HG02970 (cell line): ENCODE data around the gene SLC9A9.
"Not testable (repeated sequence)": the region's sequence is repeated elsewhere in the genome, so short reads cannot be mapped to it uniquely, and the experiment has no call there.

Source experiments
- ATAC-seq: cut with Tn5 transposase; IDR thresholded peaks from one replicate; pipeline ENCODE4 v1.9.1; 2021; ENCODE audit warnings: mild to moderate bottlenecking, moderate library complexity, moderate number of reproducible peaks; ENCODE audit not compliant: unreplicated experiment, low FRiP score

SLC9A9 gene

DNA sequence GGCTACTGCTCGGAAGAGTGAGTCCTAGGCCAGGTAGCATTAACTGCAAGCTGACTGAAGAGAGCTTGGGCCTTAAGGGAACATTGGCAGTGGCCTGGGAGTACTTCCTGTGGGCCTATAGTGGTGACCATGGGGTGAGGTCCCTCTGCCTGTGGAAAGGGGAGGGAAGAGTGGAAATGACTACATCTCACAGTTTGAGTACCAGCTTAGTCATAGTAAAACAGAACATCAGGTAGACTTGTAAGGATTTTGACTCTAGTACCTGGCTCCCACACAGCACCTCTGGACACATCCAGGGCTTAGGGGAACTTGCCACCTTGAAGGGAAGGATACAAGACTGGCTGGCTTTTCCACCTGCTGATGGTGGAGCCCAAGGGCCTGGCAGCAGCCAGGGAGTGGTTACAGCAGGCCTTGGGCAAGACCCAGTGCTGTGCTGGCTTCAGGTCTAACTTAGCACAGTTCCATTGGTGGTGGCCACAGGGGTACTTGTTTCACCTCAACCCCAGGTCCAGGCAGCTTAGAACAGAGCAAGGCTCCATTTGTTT lies 147.8 kb downstream of the SLC9A9 start:
- ATAC-seq = no peak

DNA sequence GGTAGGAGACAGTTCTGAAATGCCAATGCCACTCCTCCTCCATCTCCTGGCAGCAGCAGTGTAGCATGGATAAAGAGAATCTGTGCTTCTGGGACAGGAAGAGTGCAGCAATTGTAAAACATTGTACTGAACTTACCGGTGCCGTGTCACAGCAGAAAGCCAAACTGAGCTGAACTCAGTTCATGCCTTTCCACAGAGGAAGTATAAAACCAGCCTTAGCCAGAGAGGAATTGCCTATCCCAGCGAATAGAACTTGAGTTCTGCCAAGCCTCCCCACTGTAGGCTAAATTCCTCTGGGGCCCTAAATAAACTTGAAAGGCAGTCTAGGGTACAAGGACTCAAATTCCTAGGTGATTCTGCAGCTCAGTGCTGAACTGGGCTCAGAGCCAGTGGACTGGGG lies 148.8 kb downstream of the SLC9A9 start:
- ATAC-seq = no peak

DNA sequence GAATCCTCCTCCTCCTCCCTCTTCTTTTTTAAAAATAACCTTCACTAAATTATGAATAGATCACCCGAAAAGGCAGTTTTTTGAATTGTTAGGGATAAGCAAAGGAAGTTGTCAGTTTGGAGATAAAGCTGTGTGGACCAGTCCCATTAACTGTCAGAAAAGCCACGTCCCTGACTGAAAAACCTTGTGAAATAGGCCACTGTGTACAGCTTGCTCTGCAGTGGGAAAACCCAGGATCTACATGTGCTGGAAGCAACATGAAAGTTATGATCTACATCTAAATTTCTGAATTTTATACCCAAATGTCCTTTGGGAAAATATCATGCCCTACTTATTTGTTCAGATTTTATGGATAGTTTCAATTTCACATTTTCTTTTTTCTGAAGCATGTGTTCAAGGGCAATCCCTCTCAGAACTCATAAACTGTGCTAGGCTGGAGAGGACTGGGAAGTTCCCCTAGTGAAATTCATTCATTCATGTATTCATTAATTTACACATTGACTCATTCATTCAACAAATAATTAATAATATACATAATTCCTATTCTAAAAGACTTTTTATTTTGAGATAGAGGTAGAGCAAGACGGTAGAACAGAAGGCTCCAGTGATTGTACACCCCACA lies 149.5 kb downstream of the SLC9A9 start:
- no peak for ATAC-seq

DNA sequence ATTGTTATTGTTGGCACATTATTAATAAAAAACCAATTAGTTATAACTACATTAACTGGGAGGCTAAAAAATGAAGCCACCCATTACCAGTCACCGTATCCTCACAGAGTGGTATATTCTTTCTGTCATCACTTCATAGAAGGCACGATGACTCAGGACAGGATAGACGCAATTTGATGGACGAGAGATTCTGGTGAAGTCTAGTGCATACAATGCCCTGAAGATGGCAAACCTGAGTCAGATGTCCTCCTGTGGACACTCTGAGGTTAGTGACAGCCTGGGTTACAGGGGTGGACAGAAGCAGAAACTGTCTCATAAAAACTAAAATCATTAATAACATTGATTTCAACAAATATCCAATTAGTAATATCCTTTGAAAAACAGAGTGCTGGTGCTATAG lies 150.3 kb downstream of the SLC9A9 start:
- ATAC-seq = no peak

GRCh38 chr3:143695333-143695732 lies 152.9 kb downstream of the SLC9A9 start:
- ATAC-seq = not testable (repeated sequence)

DNA sequence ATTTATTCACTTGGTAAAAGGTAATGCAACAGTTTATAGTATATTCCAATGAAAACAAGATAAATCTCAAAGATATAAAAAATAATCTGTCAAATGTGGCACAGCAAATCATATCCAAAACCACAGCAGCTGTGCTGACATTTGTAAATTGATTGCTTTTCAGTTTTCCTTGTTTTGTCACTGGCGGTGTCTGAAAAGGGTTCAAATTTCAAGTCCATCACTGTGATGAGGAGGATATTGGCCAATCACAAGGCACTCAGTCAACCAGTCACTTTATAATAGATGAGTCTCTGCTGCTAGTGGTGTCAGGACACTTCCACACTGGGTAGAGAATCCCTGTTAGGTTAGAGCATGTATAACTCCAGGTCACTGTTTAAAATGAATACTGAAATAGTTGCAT lies 154.8 kb downstream of the SLC9A9 start:
- no peak for ATAC-seq

DNA sequence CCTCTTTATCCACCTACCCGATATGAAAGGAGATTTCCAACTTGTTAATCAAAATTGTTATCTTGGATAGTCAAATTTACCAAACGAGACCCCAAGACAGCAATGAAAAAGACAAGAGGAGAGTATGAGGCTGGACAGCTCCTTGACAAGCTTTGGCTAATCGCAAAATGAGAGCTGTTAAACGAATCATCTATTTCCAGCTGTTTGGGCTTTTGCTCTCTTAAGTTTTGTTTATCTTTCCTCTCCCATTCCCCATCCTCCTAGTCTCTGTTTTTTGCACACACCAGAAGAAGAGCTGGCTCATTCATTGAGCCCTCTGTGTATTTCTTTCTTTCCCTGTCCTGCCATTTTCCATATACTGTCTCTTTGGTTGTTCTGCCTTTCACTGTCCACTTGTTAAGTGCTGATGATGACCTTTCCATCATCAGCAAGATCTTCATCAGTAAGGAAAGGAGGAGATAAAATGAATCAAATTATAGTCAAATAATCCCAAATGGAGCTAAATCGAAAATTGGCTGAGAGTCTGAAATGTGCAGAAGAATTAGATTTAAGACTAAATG lies 161.6 kb downstream of the SLC9A9 start:
- ATAC-seq = no peak

DNA sequence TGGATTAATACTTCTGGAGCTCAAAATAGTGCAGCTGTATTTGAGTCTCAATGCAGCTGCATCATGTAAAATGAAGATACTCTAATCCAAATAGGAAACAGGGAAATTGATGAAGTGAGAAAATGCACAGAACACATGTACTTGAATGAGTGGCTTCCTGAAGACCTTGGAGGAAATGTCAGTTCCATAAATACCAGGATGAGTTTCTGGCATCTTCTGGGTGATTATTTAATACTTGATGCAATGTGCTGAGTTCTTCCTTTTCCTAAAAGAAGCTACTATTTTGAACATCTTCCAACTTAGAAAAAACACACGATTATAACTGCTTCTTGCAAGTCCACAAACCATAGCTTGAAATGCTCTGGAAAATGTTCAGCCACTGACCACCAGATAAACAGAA lies 162.8 kb downstream of the SLC9A9 start:
- ATAC-seq = no peak

DNA sequence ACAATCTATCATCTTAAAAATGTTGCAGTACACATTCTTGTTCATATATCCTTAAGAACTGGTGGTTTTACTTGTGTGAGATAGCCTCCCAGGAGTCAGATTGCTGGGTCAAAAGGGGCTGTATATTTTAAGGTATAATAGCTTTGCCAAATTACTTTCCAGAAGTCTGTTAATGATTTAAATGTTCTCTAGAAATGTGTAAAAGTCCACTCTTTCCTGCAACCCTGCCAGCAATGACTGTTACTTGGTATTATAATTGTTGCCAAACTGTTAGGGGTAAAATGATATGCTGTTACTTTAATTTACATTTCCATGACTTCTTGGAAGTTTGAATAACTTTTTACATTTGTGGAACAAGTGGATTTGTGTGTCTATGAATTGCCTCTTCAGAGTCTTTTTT lies 170.8 kb downstream of the SLC9A9 start:
- ATAC-seq = no peak

DNA sequence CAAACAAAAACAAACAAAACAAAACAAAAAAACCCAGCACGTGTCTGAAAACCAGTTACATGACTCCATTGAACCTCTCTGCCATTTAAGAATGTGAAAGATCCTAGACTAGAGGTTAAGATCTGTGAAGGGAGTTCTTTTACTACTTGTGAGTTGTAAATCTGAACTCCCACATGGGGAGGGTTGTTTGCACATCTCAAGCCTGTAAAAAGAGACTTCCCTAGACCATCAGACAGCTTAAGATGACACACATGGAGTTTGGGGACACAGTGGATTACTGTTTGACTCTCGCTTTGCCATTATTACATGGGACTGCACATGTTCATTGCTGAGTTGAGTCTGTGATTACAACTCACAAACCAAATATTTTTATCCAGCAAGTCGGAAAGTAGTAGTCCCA lies 171.5 kb downstream of the SLC9A9 start:
- no peak for ATAC-seq

GRCh38 chr3:143676021-143676420 lies 172.2 kb downstream of the SLC9A9 start:
- no peak for ATAC-seq

- peak; percentile 55 for ATAC-seq
Measured at GRCh38 chr3:143674100-143674968, 173.9 kb downstream of the SLC9A9 start.

DNA sequence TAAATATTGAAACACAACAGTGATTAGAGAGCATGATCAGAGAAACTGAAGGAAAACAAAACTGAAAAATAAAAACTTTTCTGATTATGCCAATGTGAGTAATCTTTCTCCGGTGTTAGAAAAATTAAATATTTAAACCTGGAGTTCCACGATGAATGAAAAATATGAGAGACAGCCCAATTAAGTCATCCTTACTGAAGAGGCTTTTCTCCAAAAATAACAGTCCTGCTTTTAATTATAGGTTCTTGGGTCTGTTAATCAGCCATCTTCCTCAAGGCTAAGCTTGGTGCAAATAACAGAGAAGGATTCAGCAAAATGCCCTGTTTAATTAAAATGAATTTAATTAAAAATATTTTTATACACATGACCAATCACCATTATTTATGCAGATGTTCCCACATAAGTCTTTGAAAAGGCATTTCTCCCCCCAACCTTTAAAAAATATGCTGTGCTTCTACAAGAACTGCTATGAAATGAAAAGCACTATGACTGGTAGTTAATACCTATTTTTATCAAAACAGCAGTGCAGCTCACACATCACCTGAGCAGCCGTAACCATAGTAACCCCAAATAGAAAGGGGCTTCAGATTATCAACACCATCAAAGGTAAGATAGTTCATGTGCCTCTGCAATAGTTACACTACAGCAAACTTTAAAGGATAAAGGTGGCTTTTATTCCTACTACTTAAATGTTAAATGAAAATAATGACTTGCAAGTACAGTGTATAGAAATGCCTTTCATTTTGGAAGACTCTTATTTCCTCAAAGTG lies 175.7 kb downstream of the SLC9A9 start:
- no peak for ATAC-seq

- ATAC-seq = no peak
Measured at GRCh38 chr3:143671626-143672025, 176.6 kb downstream of the SLC9A9 start.

GRCh38 chr3:143668924-143669790 lies 179.1 kb downstream of the SLC9A9 start:
- ATAC-seq = peak; percentile 94

DNA sequence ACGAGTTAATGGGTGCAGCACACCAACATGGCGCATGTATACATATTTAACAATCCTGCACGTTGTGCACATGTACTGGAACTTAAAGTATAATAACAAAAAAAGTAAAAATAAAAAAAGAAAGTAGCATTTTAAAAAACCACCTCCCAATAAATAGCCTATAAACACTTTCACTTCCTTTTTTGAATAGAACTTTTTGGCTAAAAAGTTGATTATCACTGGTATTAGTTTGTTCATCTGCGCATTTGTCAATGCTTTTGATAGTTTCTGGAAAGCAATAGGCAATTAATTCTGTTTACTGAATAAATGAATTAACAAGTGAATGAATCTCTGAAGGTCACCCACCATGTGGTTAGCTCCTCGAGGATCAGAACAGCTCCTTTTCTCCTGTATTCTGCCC lies 179.9 kb downstream of the SLC9A9 start:
- ATAC-seq = no peak

DNA sequence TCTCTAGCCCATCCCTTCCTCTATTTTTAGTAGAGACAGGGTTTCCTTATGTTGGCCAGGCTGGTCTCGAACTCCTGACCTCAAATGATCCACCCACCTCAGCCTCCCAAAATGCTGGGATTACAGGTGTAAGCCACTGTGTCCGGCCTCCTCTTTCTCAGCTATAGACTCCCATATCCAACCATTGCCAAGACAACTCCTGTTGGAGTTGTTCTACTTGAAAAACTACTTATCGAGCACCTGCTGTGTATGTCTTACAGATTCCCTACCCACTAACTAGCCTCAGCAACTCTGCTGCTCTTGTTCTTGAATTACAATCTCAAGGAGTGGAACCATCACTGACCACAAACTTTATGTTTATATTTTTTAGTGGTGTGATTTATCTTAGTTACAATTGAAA lies 186.6 kb downstream of the SLC9A9 start:
- no peak for ATAC-seq

- no peak for ATAC-seq
Measured at GRCh38 chr3:143658861-143659260, 189.4 kb downstream of the SLC9A9 start.

DNA sequence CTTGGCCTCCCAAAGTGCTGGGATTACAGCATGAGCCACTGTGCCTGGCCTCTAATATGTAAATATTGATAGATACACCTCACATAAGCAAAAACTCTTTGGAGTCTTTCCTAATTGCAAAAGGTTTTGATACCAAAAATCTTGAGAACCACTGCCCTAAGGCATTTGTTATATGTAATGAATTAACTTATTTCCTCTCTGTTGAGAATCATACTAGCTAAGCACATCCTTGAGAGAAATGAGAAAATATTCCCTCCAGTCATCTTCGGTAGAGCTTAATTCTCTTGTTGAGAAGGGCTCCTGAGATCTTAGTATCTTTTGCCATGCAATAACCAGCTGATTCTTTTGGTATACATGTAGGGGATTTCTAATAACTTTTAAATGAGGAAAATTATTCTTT lies 190.2 kb downstream of the SLC9A9 start:
- ATAC-seq = no peak

DNA sequence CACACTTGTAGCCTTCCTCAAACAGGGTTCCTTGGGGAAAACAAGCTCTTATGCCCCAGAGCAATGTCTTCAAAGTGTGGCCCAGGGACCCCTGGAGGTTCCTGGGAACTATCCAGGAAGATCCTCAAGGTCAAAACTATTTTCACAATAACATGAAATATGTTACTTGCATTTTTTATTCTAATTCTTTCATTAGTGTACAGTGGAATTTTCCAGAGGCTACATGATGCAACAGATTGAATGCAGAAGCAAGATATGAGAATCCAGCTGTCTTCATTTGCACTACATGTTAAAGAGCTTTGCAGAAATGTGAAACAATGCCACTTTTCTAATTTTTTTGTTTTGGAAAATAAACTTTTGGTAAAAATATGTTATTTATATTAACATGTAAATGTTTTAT lies 190.9 kb downstream of the SLC9A9 start:
- ATAC-seq = no peak
